SU-DHL-6 (cell line): ENCODE data around the gene ARID5B.
A peak's percentile ranks its signal among the peaks of the same experiment; 100 is the strongest.

Experiments used
- H2AFZ ChIP-seq: fragments of 200-600 bp; sonication (generic); 2 replicates; pipeline ENCODE4 v1.6.1; 2014; ENCODE audit warnings: low read depth, mild to moderate bottlenecking, moderate library complexity, mixed read lengths, antibody characterized with exemption, low read length; ENCODE audit not compliant: severe bottlenecking
- H3F3A ChIP-seq: fragments of 200-600 bp; shearing (Covaris generic); 2 replicates; pipeline ENCODE4 v1.6.0; 2016; ENCODE audit warnings: antibody characterized with exemption, mild to moderate bottlenecking; ENCODE audit not compliant: insufficient read depth
- H3K27ac ChIP-seq: fragments of 200-600 bp; sonication (generic); 2 replicates; pipeline ENCODE4 v1.5.1; 2016; ENCODE audit warnings: low read depth, mild to moderate bottlenecking, low read length, moderate library complexity, mixed read lengths
- H3K27me3 ChIP-seq: fragments of 200-600 bp; sonication (generic), shearing (Covaris generic); 2 replicates; pipeline ENCODE4 v1.6.0; 2014; ENCODE audit warnings: mild to moderate bottlenecking, low read length
- H3K36me3 ChIP-seq: fragments of 200-600 bp; sonication (generic); 2 replicates; pipeline ENCODE4 v1.6.1; 2014; ENCODE audit warnings: mild to moderate bottlenecking, low read length, mixed read lengths
- H3K4me2 ChIP-seq: fragments of 300-600, 200-600 bp; shearing (Covaris generic), sonication (generic); 2 replicates; pipeline ENCODE4 v1.6.0; 2014; ENCODE audit warnings: low read length, low read depth, mild to moderate bottlenecking; ENCODE audit not compliant: poor library complexity, severe bottlenecking
- H3K4me3 ChIP-seq: fragments of 200-600 bp; sonication (generic); 2 replicates; pipeline ENCODE4 v1.5.1; 2014; ENCODE audit warnings: antibody characterized with exemption, low read length, mild to moderate bottlenecking, mixed read lengths; ENCODE audit not compliant: insufficient read depth, poor library complexity, severe bottlenecking
- H3K79me2 ChIP-seq: fragments of 200-600 bp; sonication (generic); 2 replicates; pipeline ENCODE4 v1.6.1; 2014; ENCODE audit warnings: mild to moderate bottlenecking, low read length, moderate library complexity; ENCODE audit not compliant: insufficient read depth
- H3K9ac ChIP-seq: fragments of 200-600 bp; sonication (generic); 2 replicates; pipeline ENCODE4 v1.7.0; 2014; ENCODE audit warnings: mild to moderate bottlenecking, low read length
- H3K9me2 ChIP-seq: fragments of 200-600 bp; sonication (generic); replicated peaks from 2 replicates; pipeline ENCODE4 v1.6.1; 2014; ENCODE audit warnings: low read length; ENCODE audit not compliant: insufficient read depth
- H3K9me3 ChIP-seq: fragments of 200-600 bp; sonication (generic); 2 replicates; pipeline ENCODE4 v1.6.1; 2014; ENCODE audit warnings: low read length, mixed read lengths; ENCODE audit not compliant: insufficient read depth
- H4K20me1 ChIP-seq: fragments of 200-600 bp; sonication (generic); 2 replicates; pipeline ENCODE4 v1.6.1; 2014; ENCODE audit warnings: low read depth, mild to moderate bottlenecking, antibody characterized with exemption, low read length, moderate library complexity, mixed read lengths
- CTCF ChIP-seq: fragments of 200-600 bp; sonication (generic); IDR thresholded peaks from one replicate; pipeline ENCODE4 v1.5.1; 2017; ENCODE audit warnings: antibody characterized with exemption, mild to moderate bottlenecking, low read length, moderate library complexity; ENCODE audit not compliant: insufficient read depth, poor library complexity, severe bottlenecking
- EZH2phosphoT487 ChIP-seq: fragments of 200-600 bp; sonication (generic), shearing (Covaris generic); conservative IDR thresholded peaks from 2 replicates; pipeline ENCODE4 v1.6.1; 2018; ENCODE audit warnings: mild to moderate bottlenecking, antibody characterized with exemption, low read length, moderate library complexity, mixed read lengths

The ARID5B gene

GRCh38 chr10:61961278-61961677 is 59.8 kb downstream of the ARID5B start:
- TF ChIP-seq EZH2phosphoT487 (no peak), CTCF (no peak)
- peak overlapping the region; percentile 89 for H3K4me2 ChIP-seq
- peak overlapping the region; percentile 58 for H3K9ac ChIP-seq
- no peaks in the 10 kb centered on the region for H3K9me3 ChIP-seq
- no peaks in the 10 kb centered on the region for H3K9me2 ChIP-seq
- peaks cover 90% of the 10 kb centered on the region for H3F3A ChIP-seq
- H3K79me2 ChIP-seq, result peaks cover 63% of the 10 kb centered on the region
- H3K27ac ChIP-seq, result peak overlapping the region; percentile 99
- H3K36me3 ChIP-seq, result 0 out of 2 replicates have a peak, but pooled peaks cover 4% of the 10 kb centered on the region
- no peaks in the 10 kb centered on the region for H3K27me3 ChIP-seq
- no peaks in the 10 kb centered on the region for H4K20me1 ChIP-seq
- no peak overlapping the region for H2AFZ ChIP-seq
- no peak overlapping the region for H3K4me3 ChIP-seq

- peak overlapping the region; percentile 89 for H3K4me2 ChIP-seq
- H3K27me3 ChIP-seq, result no peaks in the 10 kb centered on the region
- H3K9me2 ChIP-seq, result no peaks in the 10 kb centered on the region
- no peak overlapping the region for H2AFZ ChIP-seq
- peaks cover 78% of the 10 kb centered on the region for H3K79me2 ChIP-seq
- TF ChIP-seq EZH2phosphoT487 (no peak), CTCF (no peak)
- peak overlapping the region; percentile 33 for H3K4me3 ChIP-seq
- 0 out of 2 replicates have a peak, but pooled peaks cover 5% of the 10 kb centered on the region for H3K36me3 ChIP-seq
- peak overlapping the region; percentile 99 for H3K27ac ChIP-seq
- H4K20me1 ChIP-seq, result no peaks in the 10 kb centered on the region
- no peaks in the 10 kb centered on the region for H3K9me3 ChIP-seq
- H3K9ac ChIP-seq, result peak overlapping the region; percentile 58
- H3F3A ChIP-seq, result peaks cover 83% of the 10 kb centered on the region
Observed at GRCh38 chr10:61962971-61963370, 61.5 kb downstream of the ARID5B start.

GRCh38 chr10:61963669-61964058 is 62.2 kb downstream of the ARID5B start:
- Histone ChIP-seq H3K27ac (peak overlapping the region; percentile 99), H3F3A (peaks cover 83% of the 10 kb centered on the region), H4K20me1 (no peaks in the 10 kb centered on the region), H2AFZ (no peak overlapping the region), H3K36me3 (0 out of 2 replicates have a peak, but pooled peaks cover 5% of the 10 kb centered on the region), H3K9me3 (no peaks in the 10 kb centered on the region), H3K9ac (peak overlapping the region; percentile 58), H3K4me3 (peak overlapping the region; percentile 33), H3K9me2 (no peaks in the 10 kb centered on the region), H3K79me2 (peaks cover 81% of the 10 kb centered on the region), H3K4me2 (peak overlapping the region; percentile 89), H3K27me3 (no peaks in the 10 kb centered on the region)
- TF ChIP-seq CTCF (no peak), EZH2phosphoT487 (no peak)
